IMR-90 (cell line): ENCODE data around the gene BEST1. TPM values are rescaled to one million over a fixed set of nuclear protein-coding genes. Genes with fewer than 3 reads are reported as not detected.
A peak's percentile ranks its signal among the peaks of the same experiment; 100 is the strongest.

ENCODE experiments used
- ATAC-seq: fragments of 200-7000 bp; cut with Tn5 transposase; 2 replicates; pipeline ENCODE4 v1.9.1; 2020; ENCODE audit warnings: low read depth, mild to moderate bottlenecking, moderate library complexity
- BruUV-seq: library from RNA; stranded (reverse); fragments of 400-500 nt; replicated peaks from 2 replicates; lab custom pipeline; 2021; lab: Mats Ljungman, UMichigan
- CTCF ChIA-PET: fragments of 300-600 bp; formaldehyde crosslinking; extraction: SDS; loops from one replicate; lab custom pipeline; 2021; ENCODE audit warnings: antibody characterized with exemption; lab: Yijun Ruan, JAX
- POLR2A ChIA-PET: fragments of 300-600 bp; sonication (Branson Sonifier 250); formaldehyde crosslinking; loops from one replicate; lab custom pipeline; 2022; ENCODE audit warnings: antibody characterized with exemption; ENCODE audit not compliant: unreplicated experiment; lab: Charles Lee
- DNase-seq: peaks from one replicate; pipeline ENCODE4 v3.0.0; 2013
- H2AFZ ChIP-seq: replicated peaks from 2 replicates; pipeline ENCODE3; 2013; ENCODE audit warnings: low read length, mild to moderate bottlenecking; ENCODE audit not compliant: poor library complexity
- H2AK5ac ChIP-seq: 2 replicates; pipeline ENCODE4 v1.6.1; 2013; ENCODE audit warnings: low read depth, low read length, inconsistent platforms
- H2AK9ac ChIP-seq: replicated peaks from 2 replicates; pipeline ENCODE3; 2013; ENCODE audit warnings: mild to moderate bottlenecking, low read depth, low read length, moderate library complexity; ENCODE audit not compliant: poor library complexity
- H2BK120ac ChIP-seq: 2 replicates; pipeline ENCODE4 v1.6.1; 2013; ENCODE audit warnings: low read depth, low read length, inconsistent platforms
- H2BK15ac ChIP-seq: 3 replicates; pipeline ENCODE4 v1.6.1; 2013; ENCODE audit warnings: low read depth, low read length, inconsistent platforms
- H2BK20ac ChIP-seq: 2 replicates; pipeline ENCODE4 v1.6.1; 2013; ENCODE audit warnings: low read depth, mild to moderate bottlenecking, inconsistent platforms, low read length, moderate library complexity
- H2BK5ac ChIP-seq: 2 replicates; pipeline ENCODE4 v1.6.1; 2013; ENCODE audit warnings: mild to moderate bottlenecking, low read depth, low read length, inconsistent platforms; ENCODE audit not compliant: poor library complexity, severe bottlenecking
- H3K14ac ChIP-seq: replicated peaks from 2 replicates; pipeline ENCODE4 v1.6.1; 2013; ENCODE audit warnings: low read depth, low read length, inconsistent platforms
- H3K18ac ChIP-seq: 2 replicates; pipeline ENCODE4 v1.6.1; 2013; ENCODE audit warnings: low read depth, low read length, control low read depth
- H3K23ac ChIP-seq: 2 replicates; pipeline ENCODE4 v1.6.1; 2013; ENCODE audit warnings: low read depth, low read length, inconsistent platforms
- H3K27ac ChIP-seq: 2 replicates; pipeline ENCODE4 v1.5.1; 2013; ENCODE audit warnings: mild to moderate bottlenecking, control low read depth, low read length; ENCODE audit not compliant: insufficient read depth
- H3K27me3 ChIP-seq: 2 replicates; pipeline ENCODE4 v1.6.1; 2013; ENCODE audit warnings: low read length; ENCODE audit not compliant: control insufficient read depth, insufficient read depth
- H3K36me3 ChIP-seq: 2 replicates; pipeline ENCODE4 v1.6.1; 2013; ENCODE audit warnings: low read length, mixed read lengths; ENCODE audit not compliant: control insufficient read depth, insufficient read depth
- H3K4ac ChIP-seq: 2 replicates; pipeline ENCODE4 v1.6.1; 2013; ENCODE audit warnings: low read depth, low read length, inconsistent platforms
- H3K4me1 ChIP-seq: 2 replicates; pipeline ENCODE4 v1.6.1; 2013; ENCODE audit warnings: low read length, mixed read lengths; ENCODE audit not compliant: control insufficient read depth, insufficient read depth
- H3K4me2 ChIP-seq: 2 replicates; pipeline ENCODE4 v1.6.1; 2013; ENCODE audit warnings: low read depth, mild to moderate bottlenecking, control low read depth, low read length, moderate library complexity
- H3K4me3 ChIP-seq: 2 replicates; pipeline ENCODE4 v1.5.1; 2013; ENCODE audit warnings: low read depth, mild to moderate bottlenecking, control low read depth, low read length, moderate library complexity; ENCODE audit not compliant: insufficient read depth
- H3K56ac ChIP-seq: 2 replicates; pipeline ENCODE4 v1.6.1; 2013; ENCODE audit warnings: low read length, inconsistent platforms; ENCODE audit not compliant: insufficient read depth; ENCODE audit errors: extremely low read depth
- H3K79me1 ChIP-seq, 2 experiments: 2 replicates each; pipeline ENCODE4 v1.6.1; 2013; ENCODE audit warnings: low read length in 2 of 2, inconsistent platforms in 1 of 2, low read depth in 1 of 2
- H3K9ac ChIP-seq: 2 replicates; pipeline ENCODE4 v1.6.1; 2013; ENCODE audit warnings: low read depth, low read length, control low read depth
- H3K9me1 ChIP-seq: 2 replicates; pipeline ENCODE4 v1.6.1; 2013; ENCODE audit warnings: low read length, inconsistent platforms; ENCODE audit not compliant: insufficient read depth
- H3K9me3 ChIP-seq: 2 replicates; pipeline ENCODE4 v1.6.1; 2013; ENCODE audit warnings: low read length; ENCODE audit not compliant: control insufficient read depth, insufficient read depth
- H4K20me1 ChIP-seq: 2 replicates; pipeline ENCODE4 v1.6.1; 2013; ENCODE audit warnings: low read length, inconsistent platforms; ENCODE audit not compliant: insufficient read depth
- H4K5ac ChIP-seq: 2 replicates; pipeline ENCODE4 v1.6.1; 2013; ENCODE audit warnings: mild to moderate bottlenecking, low read depth, low read length, control low read depth
- H4K8ac ChIP-seq, 2 experiments: 2 replicates each; pipeline ENCODE4 v1.6.1; 2013; ENCODE audit warnings: low read depth in 2 of 2, low read length in 2 of 2, control low read depth in 1 of 2, inconsistent platforms in 1 of 2
- H4K91ac ChIP-seq: 2 replicates; pipeline ENCODE4 v1.6.1; 2013; ENCODE audit warnings: low read depth, low read length, inconsistent platforms; ENCODE audit not compliant: insufficient read depth
- CEBPB ChIP-seq: IDR thresholded peaks from 2 replicates; pipeline ENCODE4 v1.6.1; 2012; ENCODE audit warnings: low read depth, low read length, improper control_type of control experiment
- CHD1 ChIP-seq: IDR thresholded peaks from 2 replicates; pipeline ENCODE4 v1.6.1; 2012; ENCODE audit warnings: low read depth, low read length, improper control_type of control experiment
- CTCF ChIP-seq: conservative IDR thresholded peaks from 2 replicates; pipeline ENCODE4 v1.5.1; 2012; ENCODE audit warnings: mild to moderate bottlenecking, low read depth, low read length, improper control_type of control experiment
- ELK1 ChIP-seq: fragments of 150-350 bp; IDR thresholded peaks from 2 replicates; pipeline ENCODE4 v1.6.1; 2016; ENCODE audit warnings: low read depth, mild to moderate bottlenecking, low read length, moderate library complexity, borderline replicate concordance
- MAFK ChIP-seq: IDR thresholded peaks from 2 replicates; pipeline ENCODE4 v1.6.1; 2012; ENCODE audit warnings: low read depth, low read length, improper control_type of control experiment
- MAZ ChIP-seq: IDR thresholded peaks from 2 replicates; pipeline ENCODE4 v1.6.1; 2012; ENCODE audit warnings: low read depth, mild to moderate bottlenecking, low read length, improper control_type of control experiment, moderate library complexity, borderline replicate concordance
- NFE2L2 ChIP-seq: fragments of 150-350 bp; IDR thresholded peaks from 2 replicates; pipeline ENCODE4 v1.6.1; 2016; ENCODE audit warnings: low read depth, mild to moderate bottlenecking, low read length
- POLR2A ChIP-seq: IDR thresholded peaks from 2 replicates; pipeline ENCODE4 v1.6.1; 2012; ENCODE audit warnings: mild to moderate bottlenecking, low read depth, low read length
- RCOR1 ChIP-seq: IDR thresholded peaks from 2 replicates; pipeline ENCODE4 v1.6.1; 2012; ENCODE audit warnings: mild to moderate bottlenecking, low read length, improper control_type of control experiment; ENCODE audit not compliant: insufficient replicate concordance
- SMC3 ChIP-seq: fragments of 150-350 bp; IDR thresholded peaks from 2 replicates; pipeline ENCODE4 v1.6.1; 2016; ENCODE audit warnings: low read depth, mild to moderate bottlenecking, antibody characterized with exemption, low read length, moderate library complexity
- WGBS, 2 experiments: methylation state at CpG; one replicate each; pipeline versions ENCODE4 v1.1.5 to v1.1.7; 2013; ENCODE audit warnings: missing lambda C conversion rate in 2 of 2; ENCODE audit not compliant: insufficient read length in 1 of 2; ENCODE audit errors: extremely low coverage in 2 of 2; 5-methylcytosine and 5-hydroxymethylcytosine counted together
- dilution Hi-C: fragments of 300-500 bp; cut with HindIII; formaldehyde crosslinking; loops from one replicate; pipeline ENCODE4 v1.14.3; 2018; ENCODE audit warnings: low sequenced_read_pairs; ENCODE audit not compliant: unreplicated experiment
- in situ Hi-C: fragments of 300-500 bp; cut with MboI; formaldehyde crosslinking; loops from 3 replicates; pipeline ENCODE4 v1.14.3; 2019; ENCODE audit warnings: low sequenced_read_pairs, inconsistent platforms, mixed read lengths
- intact Hi-C: fragments of 100-400 bp; cut with micrococcal nuclease; formaldehyde crosslinking; loops from 2 replicates; pipeline ENCODE4 v1.10.0; 2022
- polyA plus RNA-seq, 3 experiments: library from polyadenylated mRNA; depleted of rRNA; stranded (reverse); fragments of >200 nt; gene quantifications; 2 replicates each; pipeline ENCODE4 v1.2.3, GENCODE V29; 2012; ENCODE audit warnings: low replicate concordance in 1 of 3
- total RNA-seq: library from RNA; depleted of rRNA; stranded (reverse); fragments of >200 nt; gene quantifications from 2 replicates; pipeline ENCODE4 v1.2.3, GENCODE V29; 2012

BEST1 gene
- total and polyA plus RNA-seq, 2 of the 4 experiments (the other 2 are of a cell fraction), result 0.90 to 1.4 TPM

DNA sequence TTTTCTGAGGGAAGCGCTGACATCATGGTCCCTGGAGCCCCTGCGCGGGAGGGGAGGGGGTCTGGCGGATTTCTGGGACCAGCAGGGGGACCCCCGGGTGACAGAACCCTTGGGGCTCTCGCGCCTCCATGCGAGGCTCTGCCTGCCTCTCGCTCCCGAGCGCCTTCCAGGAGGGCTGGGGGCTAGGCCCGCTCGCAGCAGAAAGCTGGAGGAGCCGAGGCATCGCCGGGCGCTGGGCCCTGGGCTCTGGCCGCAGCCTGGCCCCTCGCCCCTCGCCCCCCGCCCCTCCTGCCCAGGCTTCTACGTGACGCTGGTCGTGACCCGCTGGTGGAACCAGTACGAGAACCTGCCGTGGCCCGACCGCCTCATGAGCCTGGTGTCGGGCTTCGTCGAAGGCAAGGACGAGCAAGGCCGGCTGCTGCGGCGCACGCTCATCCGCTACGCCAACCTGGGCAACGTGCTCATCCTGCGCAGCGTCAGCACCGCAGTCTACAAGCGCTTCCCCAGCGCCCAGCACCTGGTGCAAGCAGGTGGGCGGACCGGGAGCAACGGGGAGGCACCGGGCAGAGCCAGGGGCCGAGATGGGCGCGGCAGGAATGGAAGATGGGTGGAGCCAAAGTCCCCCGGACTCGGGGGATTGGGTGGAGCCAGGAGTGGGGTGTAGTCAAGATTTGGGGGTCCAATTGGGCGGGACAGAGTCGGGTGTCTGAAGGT, 5.4 kb downstream of the BEST1 start (continued):
- TF ChIP-seq MAZ, result no peak

DNA sequence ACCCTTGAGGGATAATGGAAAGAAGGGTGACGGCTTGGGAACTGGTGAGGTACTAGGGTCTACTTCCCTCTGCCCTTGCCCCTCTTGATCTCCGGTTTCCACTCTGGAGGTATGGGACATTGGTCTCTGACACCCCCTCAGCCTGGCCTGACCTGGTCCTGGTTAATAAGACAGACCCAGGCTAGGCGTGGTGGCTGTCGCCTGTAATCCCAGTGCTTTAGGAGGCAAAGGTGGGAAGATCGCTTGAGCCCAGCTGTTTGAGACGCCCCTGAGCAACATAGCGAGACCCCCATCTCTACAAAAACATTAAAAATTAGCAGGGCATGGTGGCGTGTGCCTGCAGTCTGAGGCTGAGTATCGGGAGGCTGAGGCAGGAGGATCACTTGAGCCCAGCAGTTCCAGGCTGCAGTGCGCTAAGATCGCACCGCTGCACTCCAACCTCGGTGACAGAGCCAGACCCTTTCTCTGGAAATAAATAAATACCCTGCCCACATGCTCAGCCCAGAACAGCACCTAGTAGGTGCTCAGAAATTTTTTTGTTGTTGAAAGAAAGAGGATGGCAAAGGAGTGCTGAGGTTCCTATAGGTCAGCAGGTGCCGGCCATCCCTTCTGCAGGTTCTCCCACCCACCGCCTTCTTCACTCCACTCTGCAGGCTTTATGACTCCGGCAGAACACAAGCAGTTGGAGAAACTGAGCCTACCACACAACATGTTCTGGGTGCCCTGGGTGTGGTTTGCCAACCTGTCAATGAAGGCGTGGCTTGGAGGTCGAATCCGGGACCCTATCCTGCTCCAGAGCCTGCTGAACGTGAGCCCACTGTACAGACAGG, 6.3 kb downstream of the BEST1 start:
- peak overlapping the region; percentile 59; the same call in 1 of the 2 replicates for H3K23ac ChIP-seq
- H3K9me3 ChIP-seq, result no peaks in the 10 kb centered on the region
- H2AK5ac ChIP-seq, result peak overlapping the region; percentile 64
- H4K5ac ChIP-seq, result no peak overlapping the region
- 0 out of 3 replicates have a peak overlapping the region, but pooled peaks have one; percentile 13 for H2BK15ac ChIP-seq
- H2BK120ac ChIP-seq, result peak overlapping the region; percentile 3; the same call in 1 of the 2 replicates
- no peak overlapping the region; the same call in 1 of the 2 replicates for H4K91ac ChIP-seq
- in situ Hi-C loops (loop anchor here (10.0 kb wide), 1 partner anchor 118 kb away; no protein-coding TSS in a partner anchor), intact Hi-C loops (no loop called here), dilution Hi-C loops (no loop called here)
- no peak overlapping the region for H3K18ac ChIP-seq
- ATAC-seq (no peak), DNase-seq (no peak)
- no peak overlapping the region for H3K27ac ChIP-seq
- no peak overlapping the region for H2AK9ac ChIP-seq
- H2BK5ac ChIP-seq, result no peak overlapping the region
- H3K4me2 ChIP-seq, result no peak overlapping the region; the same call in 1 of the 2 replicates
- CTCF ChIA-PET, result interaction anchor here (2.6 kb wide), 1 partner anchor 125 kb away, joined by 11 read pairs; no protein-coding TSS in a partner anchor
- no peaks in the 10 kb centered on the region for H3K27me3 ChIP-seq
- peaks cover 0 to 19% of the 10 kb centered on the region in 2 experiments; a peak in 3 of 4 replicates for H3K79me1 ChIP-seq
- H3K36me3 ChIP-seq, result peaks cover 21% of the 10 kb centered on the region; the same call in 1 of the 2 replicates
- POLR2A ChIA-PET, result no interaction called here
- H2BK20ac ChIP-seq, result 0 out of 2 replicates have a peak overlapping the region, but pooled peaks have one; percentile 10
- peak overlapping the region; percentile 72 to 97; a peak in 2 of 4 replicates for H4K8ac ChIP-seq
- H3K4me1 ChIP-seq, result peaks cover 9% of the 10 kb centered on the region
- H3K56ac ChIP-seq, result no peak overlapping the region
- H3K9me1 ChIP-seq, result 0 out of 2 replicates have a peak, but pooled peaks cover 11% of the 10 kb centered on the region
- peaks cover 2% of the 10 kb centered on the region; the same call in 1 of the 2 replicates for H4K20me1 ChIP-seq
- H3K14ac ChIP-seq, result no peak overlapping the region; the same call in 1 of the 2 replicates
- 95% methylated on average over 4 of the region's 20 CpGs; no CpG with 5 or more reads in 1 of the 2 experiments for WGBS, 2 experiments
- peak overlapping the region; percentile 67; the same call in 1 of the 2 replicates for H3K4ac ChIP-seq
- no peak overlapping the region for H2AFZ ChIP-seq
- H3K9ac ChIP-seq, result no peak overlapping the region
- H3K4me3 ChIP-seq, result no peak overlapping the region
- no TSS peak for BruUV-seq
- TF ChIP-seq CTCF (no peak), POLR2A (no peak), SMC3 (no peak), RCOR1 (no peak), CEBPB (no peak), MAZ (no peak), NFE2L2 (no peak), CHD1 (no peak), MAFK (no peak), ELK1 (no peak)
